ENCODE results near the gene CCDC88C.

CCDC88C gene

GRCh38 chr14:91405724-91406435 is 11.7 kb downstream of the CCDC88C start:
- H3K36me3 ChIP-seq: peaks cover 14 to 45% (median 34%) of the 10 kb centered on the region in 11 experiments
- peaks cover 0 to 95% (median 79%) of the 10 kb centered on the region in 11 experiments; a peak in 19 of 22 replicates for H4K20me1 ChIP-seq
- peak overlapping the region in 2 of 11 experiments; percentile 4 to 10; a peak in 2 of 22 replicates for H3K9ac ChIP-seq
- peak overlapping the region in 1 of 11 experiments; percentile 36; a peak in 1 of 22 replicates for H3K27ac ChIP-seq
- H3K4me1 ChIP-seq: peaks cover 35 to 93% (median 88%) of the 10 kb centered on the region in 10 experiments
- no peaks in the 10 kb centered on the region for H3K27me3 ChIP-seq
- H3K4me2 ChIP-seq: peak overlapping the region in 6 of 11 experiments; percentile 4 to 83 (median 35); a peak in 5 of 22 replicates
- no peak for TF ChIP-seq Cebpa-rat (IDR thresholded peaks at IDR 0.05)
- H3K9me3 ChIP-seq (replicated peaks in 1 of 11): no peaks in the 10 kb centered on the region
- no peak overlapping the region for H3K4me3 ChIP-seq

- peaks cover 33 to 93% (median 87%) of the 10 kb centered on the region in 10 experiments for H3K4me1 ChIP-seq
- H4K20me1 ChIP-seq: peaks cover 0 to 95% (median 79%) of the 10 kb centered on the region in 11 experiments; a peak in 19 of 22 replicates
These were observed 12.3 kb downstream of the CCDC88C start for GRCh38 chr14:91405241-91405721.

GRCh38 chr14:91402771-91403600 is 14.6 kb downstream of the CCDC88C start:
- peaks cover 36 to 93% (median 87%) of the 10 kb centered on the region in 10 experiments for H3K4me1 ChIP-seq
- no peaks in the 10 kb centered on the region for H3K9me3 ChIP-seq (replicated peaks in 1 of 11)
- no peaks in the 10 kb centered on the region for H3K27me3 ChIP-seq
- H3K9ac ChIP-seq: peak overlapping the region in 6 of 11 experiments; percentile 11 to 51 (median 30); a peak in 7 of 22 replicates
- no peak overlapping the region for H3K4me3 ChIP-seq
- peak overlapping the region in 6 of 11 experiments; percentile 16 to 44 (median 27); a peak in 7 of 22 replicates for H3K27ac ChIP-seq
- H3K36me3 ChIP-seq: peaks cover 14 to 38% (median 29%) of the 10 kb centered on the region in 11 experiments
- TF ChIP-seq Cebpa-rat (IDR thresholded peaks at IDR 0.05): no peak
- H3K4me2 ChIP-seq: peak overlapping the region; percentile 31 to 77 (median 67)
- H4K20me1 ChIP-seq: peaks cover 0 to 95% (median 85%) of the 10 kb centered on the region in 11 experiments; a peak in 19 of 22 replicates

More at GRCh38 chr14:91405241-91405721, 12.3 kb downstream of the CCDC88C start:
- Histone ChIP-seq H3K27ac (peak overlapping the region in 1 of 11 experiments; percentile 36; a peak in 1 of 22 replicates), H3K4me2 (peak overlapping the region in 8 of 11 experiments; percentile 13 to 77 (median 54); a peak in 11 of 22 replicates), H3K9ac (0 out of 22 replicates have a peak overlapping the region, but pooled peaks of 1 of the 11 experiments have one; percentile 4), H3K36me3 (peaks cover 14 to 42% (median 34%) of the 10 kb centered on the region in 11 experiments), H3K4me3 (no peak overlapping the region), H3K9me3 (replicated peaks in 1 of 11) (no peaks in the 10 kb centered on the region), H3K27me3 (no peaks in the 10 kb centered on the region)
- no peak for TF ChIP-seq Cebpa-rat (IDR thresholded peaks at IDR 0.05)

GRCh38 chr14:91402348-91402747 is 15.3 kb downstream of the CCDC88C start:
- no peak overlapping the region for H3K4me3 ChIP-seq
- H3K4me2 ChIP-seq: peak overlapping the region; percentile 31 to 77 (median 67); a peak in 19 of 22 replicates
- no peaks in the 10 kb centered on the region for H3K9me3 ChIP-seq (replicated peaks in 1 of 11)
- peaks cover 0 to 95% (median 85%) of the 10 kb centered on the region in 11 experiments; a peak in 19 of 22 replicates for H4K20me1 ChIP-seq
- no peak for TF ChIP-seq Cebpa-rat (IDR thresholded peaks at IDR 0.05)
- H3K9ac ChIP-seq: peak overlapping the region in 4 of 11 experiments; percentile 23 to 51 (median 36); a peak in 4 of 22 replicates
- H3K36me3 ChIP-seq: peaks cover 11 to 31% (median 23%) of the 10 kb centered on the region in 11 experiments
- H3K27ac ChIP-seq: peak overlapping the region in 4 of 11 experiments; percentile 16 to 44 (median 26); a peak in 3 of 22 replicates
- H3K4me1 ChIP-seq: peaks cover 41 to 93% (median 87%) of the 10 kb centered on the region in 10 experiments
- no peaks in the 10 kb centered on the region for H3K27me3 ChIP-seq

GRCh38 chr14:91401751-91402150 is 15.9 kb downstream of the CCDC88C start:
- H3K4me3 ChIP-seq: no peak overlapping the region
- peaks cover 47 to 93% (median 87%) of the 10 kb centered on the region in 10 experiments for H3K4me1 ChIP-seq
- H3K36me3 ChIP-seq: peaks cover 6 to 25% (median 17%) of the 10 kb centered on the region in 11 experiments; a peak in 20 of 22 replicates
- H3K27ac ChIP-seq: no peak overlapping the region
- peaks cover 0 to 95% (median 85%) of the 10 kb centered on the region in 11 experiments; a peak in 19 of 22 replicates for H4K20me1 ChIP-seq
- no peak overlapping the region for H3K9ac ChIP-seq
- no peaks in the 10 kb centered on the region for H3K9me3 ChIP-seq (replicated peaks in 1 of 11)
- no peak for TF ChIP-seq Cebpa-rat (IDR thresholded peaks at IDR 0.05)
- H3K27me3 ChIP-seq: no peaks in the 10 kb centered on the region
- H3K4me2 ChIP-seq: peak overlapping the region in 3 of 11 experiments; percentile 63 to 71 (median 67); a peak in 4 of 22 replicates

- H3K27ac ChIP-seq: peak overlapping the region in 4 of 11 experiments; percentile 17 to 81 (median 32); a peak in 4 of 22 replicates
- no peaks in the 10 kb centered on the region for H3K9me3 ChIP-seq (replicated peaks in 1 of 11)
- peak overlapping the region in 4 of 11 experiments; percentile 9 to 40 (median 18); a peak in 3 of 22 replicates for H3K9ac ChIP-seq
- peaks cover 57 to 93% (median 89%) of the 10 kb centered on the region in 10 experiments for H3K4me1 ChIP-seq
- no peak overlapping the region for H3K4me3 ChIP-seq
- H3K36me3 ChIP-seq: peaks cover under 1 to 15% (median 7%) of the 10 kb centered on the region in 11 experiments; a peak in 15 of 22 replicates
- peak overlapping the region; percentile 59 to 96 (median 91); a peak in 21 of 22 replicates for H3K4me2 ChIP-seq
- no peak for TF ChIP-seq Cebpa-rat (IDR thresholded peaks at IDR 0.05)
- no peaks in the 10 kb centered on the region for H3K27me3 ChIP-seq
- H4K20me1 ChIP-seq: peaks cover 0 to 95% (median 82%) of the 10 kb centered on the region in 11 experiments; a peak in 20 of 22 replicates
These were observed 16.9 kb downstream of the CCDC88C start for GRCh38 chr14:91400696-91401095.

GRCh38 chr14:91399868-91400640 is 17.6 kb downstream of the CCDC88C start:
- Histone ChIP-seq H3K36me3 (peaks cover 0 to 10% (median under 1%) of the 10 kb centered on the region in 11 experiments; a peak in 5 of 22 replicates), H3K27ac (peak overlapping the region in 5 of 11 experiments; percentile 7 to 81 (median 26); a peak in 4 of 22 replicates), H3K4me1 (peaks cover 64 to 93% (median 91%) of the 10 kb centered on the region in 10 experiments), H3K9ac (peak overlapping the region in 5 of 11 experiments; percentile 9 to 40 (median 16); a peak in 7 of 22 replicates), H3K4me3 (0 out of 20 replicates have a peak overlapping the region, but pooled peaks of 4 of the 10 experiments have one; percentile 0 to 21 (median 10)), H3K4me2 (peak overlapping the region; percentile 59 to 96 (median 91)), H4K20me1 (peaks cover 6 to 95% (median 82%) of the 10 kb centered on the region in 11 experiments; a peak in 20 of 22 replicates), H3K27me3 (no peaks in the 10 kb centered on the region), H3K9me3 (replicated peaks in 1 of 11) (no peaks in the 10 kb centered on the region)
- no peak for TF ChIP-seq Cebpa-rat (IDR thresholded peaks at IDR 0.05)

Measured in BLaER1 treated with 17β-estradiol and CSF1 and Interleukin-3, amounts not matched to agents 10 nM and 100 nM (cell line).